Measurements from ENCODE around the gene CSMD2. TPM values are rescaled to one million over a fixed set of nuclear protein-coding genes. Genes with fewer than 3 reads are reported as not detected.
"Not testable (repeated sequence)": the region's sequence is repeated elsewhere in the genome, so short reads cannot be mapped to it uniquely, and the experiment has no call there.

Gene CSMD2
- total and polyA plus RNA-seq, 7 donors: 0.02 to 0.32 (median 0.10) TPM

DNA sequence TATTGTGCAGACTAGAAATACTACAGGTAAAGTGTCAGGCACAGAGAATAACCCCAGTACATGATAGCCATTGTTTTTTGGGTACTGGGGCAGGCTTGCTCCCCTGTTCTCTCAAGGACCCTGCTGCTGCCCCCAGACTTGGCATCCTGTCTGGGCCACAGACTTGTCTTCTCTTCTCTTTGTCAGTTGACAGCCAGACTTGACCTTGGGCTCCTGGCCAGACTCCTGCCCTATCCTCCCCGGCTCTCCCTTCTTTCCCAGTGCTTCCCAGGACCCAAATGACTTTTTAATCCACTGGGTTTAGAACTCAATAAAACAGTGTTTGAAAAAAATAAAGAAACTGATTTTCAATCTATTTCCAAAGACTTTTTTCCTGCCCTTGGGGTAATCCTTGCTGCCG lies 649.4 kb downstream of the CSMD2 start:
- no peaks in the 10 kb centered on the region for H3K27me3 ChIP-seq (ENCODE audit: insufficient read depth in 3 of 3, low read length in 2 of 3)
- intact Hi-C loops (cut with DNase I): no loop called here
- DNase-seq (no peak), ATAC-seq (no peak)
- 51 to 58% (median 54%) methylated on average over 2 of the region's 2 CpGs for WGBS, 3 donors
- H3K4me3 ChIP-seq: no peak overlapping the region
- TF ChIP-seq, protein P1, sequence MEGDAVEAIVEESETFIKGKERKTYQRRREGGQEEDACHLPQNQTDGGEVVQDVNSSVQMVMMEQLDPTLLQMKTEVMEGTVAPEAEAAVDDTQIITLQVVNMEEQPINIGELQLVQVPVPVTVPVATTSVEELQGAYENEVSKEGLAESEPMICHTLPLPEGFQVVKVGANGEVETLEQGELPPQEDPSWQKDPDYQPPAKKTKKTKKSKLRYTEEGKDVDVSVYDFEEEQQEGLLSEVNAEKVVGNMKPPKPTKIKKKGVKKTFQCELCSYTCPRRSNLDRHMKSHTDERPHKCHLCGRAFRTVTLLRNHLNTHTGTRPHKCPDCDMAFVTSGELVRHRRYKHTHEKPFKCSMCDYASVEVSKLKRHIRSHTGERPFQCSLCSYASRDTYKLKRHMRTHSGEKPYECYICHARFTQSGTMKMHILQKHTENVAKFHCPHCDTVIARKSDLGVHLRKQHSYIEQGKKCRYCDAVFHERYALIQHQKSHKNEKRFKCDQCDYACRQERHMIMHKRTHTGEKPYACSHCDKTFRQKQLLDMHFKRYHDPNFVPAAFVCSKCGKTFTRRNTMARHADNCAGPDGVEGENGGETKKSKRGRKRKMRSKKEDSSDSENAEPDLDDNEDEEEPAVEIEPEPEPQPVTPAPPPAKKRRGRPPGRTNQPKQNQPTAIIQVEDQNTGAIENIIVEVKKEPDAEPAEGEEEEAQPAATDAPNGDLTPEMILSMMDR (IDR thresholded peaks at IDR 0.05): no peak
- H3K27ac ChIP-seq: no peak overlapping the region
- H3K4me1 ChIP-seq: no peaks in the 10 kb centered on the region
- H3K36me3 ChIP-seq (ENCODE audit: insufficient read depth in 1 of 2, low read depth in 1 of 2): no peaks in the 10 kb centered on the region
- H3K9me3 ChIP-seq: no peaks in the 10 kb centered on the region

DNA sequence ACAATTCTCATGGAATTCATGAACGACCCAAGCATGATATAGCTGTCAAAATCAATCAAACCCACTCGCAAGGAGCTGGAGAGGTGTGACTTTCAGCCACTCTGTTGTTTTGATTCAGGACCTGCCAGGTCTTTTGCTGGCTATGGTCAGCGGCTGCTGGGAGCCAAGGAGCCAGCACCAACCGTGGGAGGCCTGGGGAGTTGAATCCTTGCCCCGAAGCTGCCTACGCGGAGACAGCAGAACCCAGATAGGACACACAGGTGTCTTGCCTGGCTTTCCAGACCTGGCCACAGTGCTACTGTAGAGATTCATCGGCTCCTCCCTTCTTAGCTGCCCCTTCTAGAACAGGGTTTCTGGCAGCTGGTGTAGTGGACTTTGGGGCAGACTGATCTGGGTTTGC lies 649.9 kb downstream of the CSMD2 start:
- no peak overlapping the region for H3K4me3 ChIP-seq
- H3K27me3 ChIP-seq (ENCODE audit: insufficient read depth in 3 of 3, low read length in 2 of 3): no peaks in the 10 kb centered on the region
- H3K4me1 ChIP-seq: no peaks in the 10 kb centered on the region
- H3K9me3 ChIP-seq: no peaks in the 10 kb centered on the region
- H3K27ac ChIP-seq: no peak overlapping the region
- ATAC-seq: no peak
- no peaks in the 10 kb centered on the region for H3K36me3 ChIP-seq (ENCODE audit: insufficient read depth in 1 of 2, low read depth in 1 of 2)
- intact Hi-C loops (cut with DNase I): no loop called here
- no peak for DNase-seq
- WGBS, 3 donors: 51 to 73% (median 60%) methylated on average over 8 of the region's 8 CpGs
- TF ChIP-seq, protein P1 (IDR thresholded peaks at IDR 0.05): no peak

DNA sequence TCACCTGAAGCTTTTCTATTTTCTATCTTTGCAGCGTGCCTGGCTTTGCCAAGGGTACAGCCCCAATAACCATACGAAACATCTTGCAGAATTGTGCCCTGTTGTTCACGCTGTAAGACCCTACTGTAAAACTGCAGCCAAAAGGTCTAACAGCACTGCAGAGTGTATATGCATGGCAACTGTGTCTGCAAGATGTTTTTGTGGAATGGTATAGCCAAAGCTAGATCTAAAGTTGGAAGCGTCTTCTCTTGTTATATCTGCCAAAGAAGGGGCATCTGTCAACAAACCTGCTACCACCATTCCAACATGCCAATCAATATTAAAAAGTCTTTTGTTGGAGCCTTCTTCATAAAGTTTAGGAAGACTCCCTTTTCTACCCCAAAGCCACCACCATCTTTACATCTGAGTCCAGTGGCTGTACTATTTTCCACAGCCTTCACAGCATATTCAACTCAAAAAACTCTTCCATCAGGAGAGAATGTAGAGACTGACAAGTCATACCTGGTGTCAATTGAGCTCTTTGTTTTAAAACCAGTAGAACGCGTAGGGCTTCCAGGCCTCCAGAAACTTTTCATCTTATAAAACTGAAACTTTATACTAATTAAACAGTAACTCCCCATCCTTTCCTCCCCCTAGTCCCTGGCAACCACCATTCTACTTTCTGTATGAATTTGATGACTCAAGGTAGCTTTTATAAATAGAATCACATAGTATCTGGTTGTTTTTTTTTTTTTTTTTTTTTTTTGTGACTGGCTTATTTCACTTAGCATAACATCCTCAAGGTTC lies 652.6 kb downstream of the CSMD2 start:
- no peaks in the 10 kb centered on the region for H3K27me3 ChIP-seq (ENCODE audit: insufficient read depth in 3 of 3, low read length in 2 of 3)
- H3K4me3 ChIP-seq: no peak overlapping the region
- intact Hi-C loops (cut with DNase I): no loop called here
- TF ChIP-seq, protein P1 (IDR thresholded peaks at IDR 0.05): no peak
- no peaks in the 10 kb centered on the region for H3K4me1 ChIP-seq
- no peaks in the 10 kb centered on the region for H3K36me3 ChIP-seq (ENCODE audit: insufficient read depth in 1 of 2, low read depth in 1 of 2)
- no peaks in the 10 kb centered on the region for H3K9me3 ChIP-seq
- H3K27ac ChIP-seq: no peak overlapping the region
- no peak for DNase-seq
- no peak for ATAC-seq
- 84 to 90% (median 87%) methylated on average over 6 of the region's 6 CpGs for WGBS, 3 donors

DNA sequence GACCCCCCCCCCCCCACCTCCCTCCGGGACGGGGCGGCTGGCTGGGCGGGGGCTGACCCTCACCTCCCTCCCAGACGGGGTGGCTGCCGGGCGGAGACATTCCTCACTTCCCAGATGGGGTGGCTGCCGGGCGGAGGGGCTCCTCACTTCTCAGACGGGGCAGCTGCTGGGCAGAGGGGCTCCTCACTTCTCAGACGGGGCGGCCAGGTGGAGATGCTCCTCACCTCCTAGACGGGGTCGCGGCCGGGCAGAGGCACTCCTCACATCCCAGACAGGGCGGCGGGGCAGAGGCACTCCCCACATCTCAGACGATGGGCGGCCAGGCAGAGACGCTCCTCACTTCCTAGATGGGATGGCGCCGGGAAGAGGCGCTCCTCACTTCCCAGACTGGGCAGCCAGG lies 655.8 kb downstream of the CSMD2 start:
- H3K4me1 ChIP-seq; ATAC-seq; H3K4me3 ChIP-seq; H3K27me3 ChIP-seq (ENCODE audit: insufficient read depth in 3 of 3, low read length in 2 of 3); H3K27ac ChIP-seq; DNase-seq; H3K36me3 ChIP-seq (ENCODE audit: insufficient read depth in 1 of 2, low read depth in 1 of 2); intact Hi-C loops (cut with DNase I); H3K9me3 ChIP-seq: not testable (repeated sequence)
- WGBS, 3 donors: 84 to 90% (median 85%) methylated on average over 16 to 24 of the region's 24 CpGs

DNA sequence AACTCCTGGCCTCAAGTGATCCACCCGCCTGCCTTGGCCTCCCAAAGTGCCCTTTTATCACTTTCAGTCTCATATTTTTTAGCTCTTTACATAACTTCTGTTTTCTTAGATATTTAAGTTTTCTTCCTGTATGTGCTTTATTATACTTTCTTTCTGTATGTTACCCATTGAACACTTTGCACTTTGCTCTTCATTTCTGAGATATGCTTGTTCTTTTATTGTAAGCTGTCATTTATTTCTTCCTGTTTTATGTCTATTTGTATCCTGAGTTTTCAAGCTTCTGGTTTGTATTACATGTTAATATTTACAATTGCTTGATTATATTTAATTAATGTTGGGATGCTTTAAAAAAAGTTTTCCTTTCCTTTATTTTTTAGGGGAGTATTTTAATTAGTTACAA lies 656.9 kb downstream of the CSMD2 start:
- intact Hi-C loops (cut with DNase I): no loop called here
- ATAC-seq (no peak), DNase-seq (no peak)
- no peaks in the 10 kb centered on the region for H3K36me3 ChIP-seq (ENCODE audit: insufficient read depth in 1 of 2, low read depth in 1 of 2)
- WGBS, 3 donors: 81 to 93% (median 84%) methylated on average over 1 of the region's 1 CpG
- H3K4me1 ChIP-seq: no peaks in the 10 kb centered on the region
- H3K4me3 ChIP-seq: no peak overlapping the region
- no peaks in the 10 kb centered on the region for H3K27me3 ChIP-seq (ENCODE audit: insufficient read depth in 3 of 3, low read length in 2 of 3)
- no peaks in the 10 kb centered on the region for H3K9me3 ChIP-seq
- TF ChIP-seq, protein P1 (IDR thresholded peaks at IDR 0.05): no peak
- no peak overlapping the region for H3K27ac ChIP-seq

Data from psoas muscle (tissue), 8 donors.